ENCODE measurements around the gene COL13A1.

COL13A1 gene

GRCh38 chr10:69965086-69965485 is 163.4 kb downstream of the COL13A1 start:
- no peak for TF ChIP-seq CTCF (IDR thresholded peaks at IDR 0.05)
- H3K4me1 ChIP-seq: no peaks in the 10 kb centered on the region

GRCh38 chr10:69965919-69966662 is 164.4 kb downstream of the COL13A1 start:
- no peaks in the 10 kb centered on the region for H3K4me1 ChIP-seq
- no peak overlapping the region for H3K4me3 ChIP-seq (ENCODE audit: low read depth, low read length)
- no peak overlapping the region for H3K27ac ChIP-seq
- no peaks in the 10 kb centered on the region for H3K27me3 ChIP-seq (ENCODE audit: control insufficient read depth, insufficient read depth, low read length)
- no peaks in the 10 kb centered on the region for H3K79me2 ChIP-seq
- H3K9me3 ChIP-seq (ENCODE audit: control insufficient read depth, low read length): no peaks in the 10 kb centered on the region
- H2AFZ ChIP-seq: no peak overlapping the region
- no peak for TF ChIP-seq CTCF (IDR thresholded peaks at IDR 0.05)
- no peak overlapping the region for H3K9ac ChIP-seq
- no peaks in the 10 kb centered on the region for H3K36me3 ChIP-seq (ENCODE audit: control insufficient read depth, insufficient read depth, low read length)
- H3K4me2 ChIP-seq (ENCODE audit: low read length): no peak overlapping the region

More at GRCh38 chr10:69965086-69965485, 163.4 kb downstream of the COL13A1 start:
- no peak overlapping the region for H3K4me3 ChIP-seq (ENCODE audit: low read depth, low read length)
- no peak overlapping the region for H3K4me2 ChIP-seq (ENCODE audit: low read length)
- no peaks in the 10 kb centered on the region for H3K9me3 ChIP-seq (ENCODE audit: control insufficient read depth, low read length)
- H2AFZ ChIP-seq: no peak overlapping the region
- H3K27me3 ChIP-seq (ENCODE audit: control insufficient read depth, insufficient read depth, low read length): no peaks in the 10 kb centered on the region
- H3K79me2 ChIP-seq: no peaks in the 10 kb centered on the region
- H3K9ac ChIP-seq: no peak overlapping the region
- no peaks in the 10 kb centered on the region for H3K36me3 ChIP-seq (ENCODE audit: control insufficient read depth, insufficient read depth, low read length)
- H3K27ac ChIP-seq: no peak overlapping the region

GRCh38 chr10:69968830-69969229 is 167.1 kb downstream of the COL13A1 start:
- Histone ChIP-seq H3K27ac (no peak overlapping the region), H3K9me3 (ENCODE audit: control insufficient read depth, low read length) (no peaks in the 10 kb centered on the region), H3K4me1 (no peaks in the 10 kb centered on the region), H3K9ac (no peak overlapping the region), H3K4me2 (ENCODE audit: low read length) (no peak overlapping the region), H3K27me3 (ENCODE audit: control insufficient read depth, insufficient read depth, low read length) (no peaks in the 10 kb centered on the region), H2AFZ (no peak overlapping the region), H3K36me3 (ENCODE audit: control insufficient read depth, insufficient read depth, low read length) (no peaks in the 10 kb centered on the region), H3K4me3 (ENCODE audit: low read depth, low read length) (no peak overlapping the region), H3K79me2 (no peaks in the 10 kb centered on the region)
- no peak for TF ChIP-seq CTCF (IDR thresholded peaks at IDR 0.05)

- H3K4me2 ChIP-seq (ENCODE audit: low read length): no peak overlapping the region
- no peak overlapping the region for H2AFZ ChIP-seq
- no peak overlapping the region for H3K27ac ChIP-seq
- H3K4me3 ChIP-seq (ENCODE audit: low read depth, low read length): no peak overlapping the region
- H3K79me2 ChIP-seq: no peaks in the 10 kb centered on the region
- H3K36me3 ChIP-seq (ENCODE audit: control insufficient read depth, insufficient read depth, low read length): no peaks in the 10 kb centered on the region
- H3K9ac ChIP-seq: no peak overlapping the region
- H3K4me1 ChIP-seq: no peaks in the 10 kb centered on the region
- no peaks in the 10 kb centered on the region for H3K9me3 ChIP-seq (ENCODE audit: control insufficient read depth, low read length)
- TF ChIP-seq CTCF (IDR thresholded peaks at IDR 0.05): no peak
- H3K27me3 ChIP-seq (ENCODE audit: control insufficient read depth, insufficient read depth, low read length): no peaks in the 10 kb centered on the region
Observed at GRCh38 chr10:69969977-69970376, 168.3 kb downstream of the COL13A1 start.

- no peaks in the 10 kb centered on the region for H3K36me3 ChIP-seq (ENCODE audit: control insufficient read depth, insufficient read depth, low read length)
- H3K4me2 ChIP-seq (ENCODE audit: low read length): no peak overlapping the region
- no peak overlapping the region for H3K4me3 ChIP-seq (ENCODE audit: low read depth, low read length)
- no peak overlapping the region for H3K9ac ChIP-seq
- no peaks in the 10 kb centered on the region for H3K79me2 ChIP-seq
- H3K4me1 ChIP-seq: no peaks in the 10 kb centered on the region
- no peaks in the 10 kb centered on the region for H3K27me3 ChIP-seq (ENCODE audit: control insufficient read depth, insufficient read depth, low read length)
- H3K9me3 ChIP-seq (ENCODE audit: control insufficient read depth, low read length): no peaks in the 10 kb centered on the region
- H3K27ac ChIP-seq: no peak overlapping the region
- no peak for TF ChIP-seq CTCF (IDR thresholded peaks at IDR 0.05)
- no peak overlapping the region for H2AFZ ChIP-seq
Observed at GRCh38 chr10:69972981-69973397, 171.3 kb downstream of the COL13A1 start.
